Stimulated activated CD4-positive, alpha-beta T cell treated with anti-CD3 and anti-CD28 coated beads, Interleukin-1b, Interleukin-23, amount 100 ng/mL, for 4 hours (primary cell): ENCODE data around the gene CLMN.
"Not testable (repeated sequence)": the region's sequence is repeated elsewhere in the genome, so short reads cannot be mapped to it uniquely, and the experiment has no call there.

Experiments used
- DNase-seq, 2 donors: peaks; one replicate each; pipeline ENCODE4 v3.0.0-alpha.2; 2020; ENCODE audit warnings: low read depth in 2 of 2

The CLMN gene

DNA sequence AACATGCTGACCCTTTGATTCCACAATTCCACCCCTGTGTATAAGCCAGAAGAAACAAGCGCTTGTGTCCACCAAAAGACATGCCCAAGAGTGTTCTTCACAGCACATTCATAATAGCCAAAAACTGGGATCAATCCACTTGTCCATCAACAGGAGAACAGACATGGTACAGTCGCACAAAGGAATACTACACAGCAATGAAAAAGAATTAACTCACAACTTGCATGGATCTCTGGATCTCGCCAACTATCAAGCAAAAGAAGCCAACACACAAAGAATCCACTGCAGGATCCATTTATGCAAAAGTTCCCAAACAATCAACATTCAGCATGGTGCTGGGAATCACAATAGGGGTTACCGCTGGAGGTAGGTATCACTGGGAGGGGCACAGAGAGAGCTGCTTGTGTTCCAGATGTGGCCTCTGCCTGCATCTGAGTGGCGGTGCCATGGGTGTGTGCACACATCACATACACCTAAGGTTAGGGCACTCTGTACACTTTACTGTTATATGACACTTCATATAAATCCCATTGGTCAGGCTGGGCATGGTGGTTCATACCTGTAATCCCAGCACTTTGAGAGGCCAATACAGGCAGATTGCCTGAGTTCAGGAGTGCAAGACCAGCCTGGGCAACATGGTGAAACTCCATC lies 30.9 kb downstream of the CLMN start:
- no peak for DNase-seq

DNA sequence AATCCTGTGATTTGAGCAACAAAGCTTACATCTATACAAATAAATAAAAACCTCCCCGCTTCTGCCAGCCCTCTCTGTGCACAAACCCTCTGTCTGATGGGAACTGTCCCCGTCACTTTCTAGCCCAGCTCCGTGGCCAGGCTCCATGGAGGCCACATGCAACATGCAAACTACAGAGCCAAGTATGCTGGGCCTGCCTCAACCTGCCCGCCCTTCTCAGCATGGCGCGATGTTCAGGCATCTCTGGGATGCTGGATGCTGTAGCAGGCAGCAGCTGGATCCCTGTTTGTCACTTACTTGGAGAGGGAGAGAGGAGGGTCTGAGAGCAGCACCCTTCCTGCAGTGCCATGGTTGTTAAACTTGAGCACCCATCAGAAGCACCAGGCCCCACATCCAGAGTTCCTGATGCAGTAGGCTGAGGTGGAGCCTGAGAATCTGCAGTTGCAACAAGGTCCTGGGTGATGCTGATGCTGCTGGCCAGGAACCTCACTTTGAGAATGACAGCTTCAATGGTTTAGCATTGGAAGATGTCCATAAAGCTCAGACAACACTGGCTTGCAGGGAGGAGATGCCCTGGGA lies 32.4 kb downstream of the CLMN start:
- DNase-seq = no peak

DNA sequence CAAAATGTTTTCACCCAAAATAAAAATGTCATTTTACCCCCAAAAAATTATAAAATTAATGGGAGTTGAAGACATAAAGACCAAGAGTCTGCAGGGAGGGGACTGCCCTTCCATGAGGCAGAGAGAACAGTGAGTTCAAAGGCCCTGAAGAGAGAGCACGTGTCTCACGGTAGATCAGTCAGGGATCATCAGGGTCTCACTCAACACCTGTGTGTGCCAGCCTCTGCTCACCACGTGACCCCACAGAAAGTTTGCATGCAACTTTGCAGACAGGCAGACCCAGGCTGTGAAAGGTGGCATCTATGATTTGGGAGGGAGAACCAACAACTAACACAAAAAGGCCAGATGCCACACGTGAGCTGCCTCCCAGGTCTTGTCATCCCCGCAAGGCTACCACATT lies 33.1 kb downstream of the CLMN start:
- DNase-seq = no peak

DNA sequence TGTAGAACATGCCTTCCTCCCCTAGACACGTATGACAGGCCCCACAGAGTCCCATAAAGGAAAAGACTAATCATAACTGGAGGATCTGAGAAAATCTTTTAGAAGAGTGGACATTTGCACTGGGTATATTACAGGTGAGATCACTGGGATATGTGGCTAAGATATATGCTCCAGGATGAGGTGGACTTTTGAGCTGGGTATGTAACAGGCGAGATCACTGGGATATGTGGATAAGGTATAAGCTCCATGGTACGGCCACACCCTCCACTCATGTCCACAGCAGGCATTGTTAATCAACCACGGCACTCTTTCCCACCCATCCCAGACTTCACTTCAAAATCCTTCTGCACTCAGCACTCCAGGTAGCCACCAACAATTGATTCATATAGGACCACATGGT lies 34.1 kb downstream of the CLMN start:
- no peak for DNase-seq

DNA sequence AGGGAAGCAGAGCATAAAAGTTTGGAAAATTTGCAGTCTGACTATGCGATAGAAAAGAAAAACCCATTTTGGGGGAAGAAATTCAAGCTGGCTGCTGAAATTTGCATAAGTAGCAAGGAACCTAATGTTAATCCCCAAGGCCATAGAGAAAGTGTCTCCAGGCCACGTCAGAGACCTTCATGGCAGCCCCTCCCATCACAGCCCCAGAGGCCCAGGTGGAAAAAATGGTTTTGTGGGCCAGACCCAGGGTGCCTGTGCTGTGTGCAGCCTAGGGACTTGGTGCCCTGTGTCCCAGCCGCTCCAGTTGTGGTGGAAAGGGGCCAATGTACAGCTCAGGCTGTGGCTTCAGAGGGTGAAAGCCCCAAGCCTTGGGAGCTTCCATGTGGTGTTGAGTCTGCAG lies 35.9 kb downstream of the CLMN start:
- DNase-seq = not testable (repeated sequence)

DNA sequence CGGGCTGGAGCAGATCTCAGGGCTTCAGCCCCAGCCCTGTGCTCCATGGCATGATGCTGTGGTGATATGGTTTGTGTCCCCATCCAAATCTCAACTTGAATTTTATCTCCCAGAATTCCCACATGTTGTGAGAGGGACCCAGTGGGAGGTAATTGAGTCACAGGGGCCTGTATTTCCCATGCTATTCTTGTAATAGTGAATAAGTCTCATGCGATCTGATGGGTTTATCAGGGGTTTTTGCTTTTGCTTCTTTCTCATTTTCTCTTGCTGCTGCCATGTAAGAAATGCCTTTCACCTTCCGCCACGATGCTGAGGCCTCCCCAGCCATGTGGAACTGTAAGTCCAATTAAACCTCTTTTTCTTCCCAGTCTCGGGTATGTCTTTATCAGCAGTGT lies 36.7 kb downstream of the CLMN start:
- DNase-seq = not testable (repeated sequence)

DNA sequence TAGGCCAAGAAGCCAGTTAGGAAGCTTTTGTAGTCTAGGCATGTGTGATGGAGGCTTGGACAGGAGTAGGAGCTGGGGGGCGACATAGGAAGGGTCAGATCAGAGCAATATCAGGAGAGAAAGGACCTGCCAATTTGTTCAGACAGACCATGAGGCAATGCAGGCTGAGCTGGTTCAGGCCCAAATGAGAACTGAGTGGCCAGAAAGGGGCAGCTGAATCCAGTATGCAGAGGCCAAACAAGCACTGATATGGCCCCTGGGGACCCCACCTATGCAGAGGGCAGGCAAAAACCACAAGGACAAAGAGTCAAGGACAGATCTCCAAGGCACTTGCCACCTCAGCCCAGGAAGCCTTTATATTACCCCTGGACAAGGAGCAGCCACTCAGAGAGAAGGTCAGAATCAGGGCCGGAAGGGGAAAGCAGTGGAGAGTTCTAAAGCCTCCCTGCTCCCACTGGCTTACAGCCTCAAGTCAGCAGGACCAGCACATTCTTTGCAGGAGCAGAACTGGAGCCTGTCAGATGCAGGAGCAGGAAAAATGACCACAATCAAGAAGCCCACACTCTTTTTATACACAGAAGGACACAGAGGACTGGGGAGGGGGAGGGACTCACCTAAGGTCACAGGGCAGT lies 37.2 kb downstream of the CLMN start:
- no peak for DNase-seq

DNA sequence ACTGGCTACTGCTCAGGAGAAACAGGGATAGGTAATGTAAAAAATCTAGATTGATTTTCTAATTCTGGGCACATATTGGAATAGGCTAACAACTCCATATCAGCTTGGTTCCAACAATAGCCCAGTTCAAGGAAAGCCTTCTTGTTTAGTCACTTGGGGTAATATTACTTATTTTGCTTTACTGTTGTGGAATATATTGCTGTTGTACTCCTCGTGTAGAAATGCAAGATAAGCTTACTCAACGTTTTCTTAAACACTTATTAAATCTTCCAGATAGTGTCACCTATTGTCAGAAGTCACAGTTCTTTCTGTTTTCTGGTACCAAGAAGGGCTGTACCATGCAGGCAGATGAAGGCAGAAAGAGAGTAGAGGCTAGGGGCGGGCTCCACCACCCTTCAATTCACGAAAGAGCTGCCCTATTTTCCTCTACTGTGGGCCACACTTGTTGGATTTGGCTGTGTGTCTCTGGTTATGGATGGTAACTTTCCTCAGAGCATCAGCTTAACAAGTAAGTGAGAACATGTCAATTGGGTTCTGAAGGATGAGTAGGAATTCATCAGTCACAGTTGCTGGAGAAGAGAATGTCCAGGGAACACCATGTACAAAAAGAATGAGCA lies 38.0 kb downstream of the CLMN start:
- DNase-seq = no peak

DNA sequence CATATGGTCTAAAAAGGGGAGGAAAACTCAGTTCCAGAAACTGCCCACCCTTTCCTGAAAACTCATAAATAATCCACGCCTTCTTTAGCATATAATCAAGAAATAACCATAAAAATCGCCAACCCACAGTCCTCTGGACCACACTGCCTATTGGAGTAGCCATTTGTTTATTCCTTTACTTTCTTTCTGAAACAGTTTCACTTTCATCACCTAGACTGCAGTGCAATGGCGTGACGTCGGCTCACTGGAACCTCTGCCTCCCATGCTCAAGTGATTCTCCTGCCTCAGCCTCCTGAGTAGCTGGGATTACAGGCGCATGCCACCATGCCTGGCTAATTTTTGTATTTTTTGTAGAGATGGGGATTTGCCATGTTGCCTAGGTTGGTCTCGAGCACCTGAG lies 44.2 kb downstream of the CLMN start:
- DNase-seq = no peak

DNA sequence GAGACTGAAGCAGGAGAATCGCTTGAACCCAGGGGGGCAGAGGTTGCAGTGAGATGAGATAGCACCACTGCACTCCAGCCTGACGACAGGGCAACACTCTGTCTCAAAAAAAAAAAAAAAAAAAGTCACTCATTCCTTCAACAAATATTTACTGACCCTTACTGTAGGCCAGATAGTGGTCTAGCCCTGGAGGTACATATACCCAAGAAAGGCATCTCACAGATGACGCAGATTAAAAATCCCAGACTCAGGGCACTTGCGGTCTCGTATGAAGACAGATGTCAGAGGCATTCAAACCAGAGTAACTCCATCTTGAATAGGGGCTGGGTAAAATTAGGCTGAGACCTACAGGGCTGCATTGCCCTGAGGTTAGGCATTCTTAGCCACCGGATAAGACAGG lies 44.8 kb downstream of the CLMN start:
- no peak for DNase-seq

DNA sequence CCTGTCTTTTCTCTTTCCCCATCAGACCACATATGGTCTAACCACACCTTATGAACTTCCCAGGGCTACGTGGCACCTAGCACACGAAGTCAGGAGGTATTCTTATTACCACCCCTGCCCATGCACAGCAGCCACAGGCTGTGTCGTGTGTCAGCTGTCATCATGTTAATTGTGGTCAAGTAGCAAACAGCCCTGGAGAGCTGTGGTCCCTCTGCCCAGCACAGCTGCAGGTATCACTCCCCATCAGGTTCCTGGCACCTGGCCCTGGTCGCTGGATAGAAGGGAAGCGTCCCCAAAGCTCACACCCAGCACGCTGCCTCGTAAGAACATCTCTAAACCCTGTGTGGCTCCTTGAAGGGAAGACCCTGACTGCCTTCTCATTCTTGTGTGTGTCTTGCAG lies 45.4 kb downstream of the CLMN start:
- DNase-seq = no peak

DNA sequence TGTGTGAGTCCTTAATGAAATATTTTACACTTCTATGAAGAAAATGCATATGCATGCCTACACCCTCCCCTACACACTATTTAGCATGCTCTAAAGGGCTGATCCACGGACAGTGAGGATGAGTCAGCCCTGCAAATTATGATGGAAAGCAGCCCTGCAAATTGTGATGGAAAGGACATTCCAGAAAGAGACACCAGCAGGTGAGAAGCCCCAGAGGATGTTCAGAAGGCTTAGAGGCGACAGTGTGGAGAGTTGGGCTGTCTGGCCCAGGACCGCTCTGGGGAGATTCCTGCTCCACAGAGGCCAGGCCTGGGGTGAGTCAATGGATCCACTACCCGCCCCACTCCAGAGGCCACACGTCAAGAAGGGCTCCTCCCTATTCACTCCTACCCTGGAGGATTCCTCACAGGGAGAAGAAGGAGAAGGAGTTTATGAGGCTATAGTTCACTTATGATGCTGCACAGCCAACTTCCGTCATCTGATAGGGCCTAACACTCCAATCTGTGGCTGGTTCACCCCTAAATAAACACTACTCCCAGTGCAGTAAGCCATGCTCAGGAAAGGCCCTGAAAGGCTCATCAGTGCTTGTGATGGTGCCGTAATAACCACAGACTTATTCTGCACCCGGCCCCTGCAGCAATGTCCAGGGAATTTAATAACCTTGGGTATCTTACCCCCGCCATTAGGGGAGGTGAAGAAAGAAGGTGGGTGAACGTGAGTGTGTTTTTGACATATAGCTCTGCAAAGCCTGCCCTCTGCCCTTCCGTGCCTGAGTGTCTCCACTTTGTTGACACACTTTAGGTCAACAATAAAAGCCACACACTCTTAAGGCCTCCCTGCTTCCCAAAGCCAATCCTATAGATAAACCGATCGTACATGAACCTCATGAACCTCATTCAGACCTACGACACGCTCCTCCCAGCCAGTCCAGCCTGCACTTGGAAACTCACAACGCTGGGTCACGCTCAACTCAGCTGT lies 46.4 kb downstream of the CLMN start:
- no peak for DNase-seq

DNA sequence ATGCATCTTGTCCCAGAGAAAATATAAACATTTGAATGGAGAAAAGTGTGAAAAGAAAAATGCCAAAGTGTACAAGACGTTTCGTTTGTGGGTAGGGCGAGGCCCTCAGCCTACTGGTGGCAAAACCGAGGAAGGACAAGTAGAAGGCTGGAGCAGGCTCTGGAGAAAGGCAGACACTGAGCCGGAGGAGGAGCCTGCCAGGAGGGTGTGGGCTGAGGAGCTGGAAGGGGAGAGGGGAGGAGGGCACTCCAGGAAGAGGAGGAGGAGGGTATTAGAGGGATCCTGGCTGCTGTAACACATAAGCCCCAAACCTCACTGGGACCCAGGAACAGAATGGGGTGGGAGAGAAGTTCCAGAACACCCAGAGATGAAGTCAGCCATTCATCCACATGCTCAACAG lies 47.7 kb downstream of the CLMN start:
- DNase-seq = no peak

DNA sequence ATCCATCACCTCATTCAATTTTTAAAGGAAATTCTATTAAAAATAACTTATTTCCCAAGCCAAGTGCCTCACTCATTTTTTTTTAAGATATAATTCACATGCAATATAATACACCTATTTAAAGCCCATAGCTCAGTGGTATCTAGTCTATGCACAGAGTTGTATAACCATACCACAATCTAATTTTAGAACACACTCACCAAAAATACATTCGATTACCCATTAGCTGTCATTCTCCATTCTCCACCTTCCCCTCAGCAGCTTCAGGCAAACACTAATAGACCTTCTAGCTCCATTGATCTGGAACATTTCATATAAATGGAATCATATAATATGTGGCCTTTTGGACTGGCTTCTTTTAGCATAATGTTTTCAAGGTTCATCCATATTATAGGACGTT lies 49.5 kb downstream of the CLMN start:
- DNase-seq = no peak

DNA sequence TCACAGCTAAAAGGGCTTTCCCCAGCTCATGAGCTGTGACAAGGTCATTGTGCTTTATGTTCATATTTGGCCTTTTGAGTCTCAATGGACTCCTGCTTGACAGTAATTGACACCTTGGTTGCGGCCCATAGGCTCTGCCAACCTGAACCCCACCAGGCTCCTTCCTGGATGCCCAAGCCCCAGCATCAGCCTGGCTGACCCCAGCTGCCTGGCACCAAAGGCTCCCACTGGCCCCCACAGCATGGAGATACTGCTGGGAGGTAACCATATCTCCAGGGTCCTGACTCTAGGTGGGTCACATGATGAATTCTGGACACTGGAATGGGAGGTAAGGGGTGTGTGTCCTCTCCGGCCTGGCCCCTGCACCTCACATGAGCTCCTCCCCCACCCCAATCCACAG lies 50.2 kb downstream of the CLMN start:
- DNase-seq = no peak

DNA sequence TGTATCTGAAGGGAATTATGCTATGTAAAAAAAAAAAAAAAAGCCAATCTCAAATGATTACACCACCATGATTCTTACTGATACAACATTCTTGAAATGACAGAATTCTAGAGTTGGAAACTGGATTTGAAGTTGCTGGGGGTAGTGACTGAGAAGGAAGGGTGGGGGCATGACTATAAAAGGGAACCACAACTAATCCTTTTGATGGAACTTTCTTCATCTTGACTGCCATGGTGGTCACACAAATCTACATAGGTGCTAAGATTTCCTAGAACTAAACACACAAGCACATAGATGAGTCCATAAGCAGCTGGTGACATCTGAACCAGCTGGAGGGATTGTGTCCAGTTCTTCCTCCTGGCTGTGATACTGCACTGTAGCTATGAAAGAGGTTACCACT lies 51.4 kb downstream of the CLMN start:
- DNase-seq = no peak

DNA sequence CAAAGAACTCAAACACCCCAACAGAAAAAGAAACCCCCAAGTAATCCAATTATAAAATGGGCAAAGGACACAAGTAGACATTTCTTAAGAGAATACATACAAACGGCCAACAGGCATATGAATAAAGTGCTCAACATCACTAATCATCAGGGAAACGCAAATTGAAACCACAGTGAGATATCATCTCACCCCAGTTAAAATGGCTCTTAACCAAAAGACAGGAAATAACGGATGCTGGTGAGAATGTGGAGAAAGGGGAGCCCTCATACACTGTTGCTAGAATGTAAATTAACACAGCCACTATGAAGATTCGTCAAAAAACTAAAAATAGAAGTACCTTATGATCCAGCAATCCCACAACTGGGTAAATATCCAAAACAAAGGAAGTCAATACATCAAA lies 52.4 kb downstream of the CLMN start:
- no peak for DNase-seq

DNA sequence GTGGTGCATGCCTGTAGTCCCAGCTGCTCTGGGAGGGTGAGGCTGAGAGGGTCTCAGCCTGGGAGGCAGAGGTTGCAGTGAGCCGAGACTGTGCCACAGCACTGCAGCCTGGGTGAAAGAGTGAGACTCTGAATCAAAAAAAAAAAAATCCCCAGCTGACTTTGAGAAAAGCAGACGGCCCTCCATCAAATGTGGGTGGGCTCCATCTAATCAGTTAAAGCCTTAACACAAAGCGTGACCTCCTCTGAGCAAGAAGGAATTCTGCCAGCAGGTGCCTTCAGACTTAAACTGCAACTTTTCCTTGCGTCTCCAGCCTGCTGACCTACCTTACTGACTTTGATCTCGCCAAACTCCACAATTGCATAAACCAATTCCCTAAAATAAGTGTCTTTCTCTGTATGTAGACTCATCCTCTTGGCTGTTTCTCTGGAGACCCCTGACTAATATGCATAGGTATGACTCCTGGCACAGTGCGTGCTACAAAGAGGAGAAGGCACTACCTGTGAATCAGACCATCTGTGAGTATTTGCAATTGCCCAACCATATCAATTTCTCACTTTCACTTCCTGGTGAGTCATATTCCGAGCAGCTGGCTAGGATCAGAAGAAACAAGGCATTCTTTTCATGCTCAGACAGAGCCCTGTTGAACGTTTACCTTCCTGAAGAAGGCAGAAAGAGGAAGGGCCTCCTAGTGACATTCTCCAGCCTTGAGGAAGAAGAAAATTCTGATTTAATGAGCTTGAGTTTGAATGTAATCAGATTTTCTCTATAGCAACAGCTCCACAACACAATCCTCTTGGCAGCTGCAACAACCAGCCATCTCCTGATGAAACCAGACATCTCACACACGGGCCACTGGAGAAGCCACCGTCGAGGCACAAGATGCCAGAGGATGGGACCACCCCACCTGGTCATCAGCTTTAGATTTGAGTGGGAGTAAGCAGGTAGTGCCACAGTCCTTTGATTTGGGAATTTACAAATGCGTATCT lies 54.3 kb downstream of the CLMN start:
- peak in 1 of 2 donors; percentile 12 for DNase-seq

DNA sequence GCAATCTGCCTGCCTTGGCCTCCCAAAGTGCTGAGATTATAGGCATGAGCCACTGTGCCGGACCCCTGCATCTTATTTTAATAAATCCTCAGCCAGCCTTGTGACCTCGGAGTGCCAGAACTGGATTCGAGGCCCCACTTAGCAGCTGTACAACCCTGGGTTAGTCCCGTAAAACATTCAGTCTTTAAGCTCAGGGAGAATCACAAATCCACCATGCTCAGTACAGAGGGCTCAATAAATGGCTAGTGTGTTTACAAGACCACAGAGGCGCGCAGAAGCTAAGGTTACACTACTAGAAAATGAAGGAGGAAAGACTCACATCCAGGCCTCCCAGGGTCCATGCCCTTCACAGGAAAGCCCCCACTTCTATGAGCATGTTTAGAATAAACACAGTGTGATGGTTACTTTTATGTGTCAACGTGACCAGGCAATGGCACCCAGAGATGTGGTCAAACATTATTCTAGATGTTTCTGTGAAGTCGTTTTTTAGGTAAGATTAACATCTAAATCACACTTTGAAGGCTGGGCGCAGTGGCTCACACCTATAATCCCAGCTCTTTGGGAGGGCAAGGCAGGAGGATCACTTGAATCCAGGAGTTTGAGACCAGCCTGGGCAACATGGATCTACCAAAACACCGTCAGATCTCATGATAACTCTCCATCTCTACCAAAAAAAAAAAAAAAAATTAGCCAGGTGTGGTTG lies 55.3 kb downstream of the CLMN start:
- no peak for DNase-seq
